ENCODE data around the gene ATP6V0E1.

ATP6V0E1 gene

GRCh38 chr5:173020643-173021042 lies 37.1 kb downstream of the ATP6V0E1 start:
- no peak for TF ChIP-seq TAF1 (IDR thresholded peaks at IDR 0.05; ENCODE audit: borderline replicate concordance, insufficient read depth, low read length)
- no peak for TF ChIP-seq POLR2AphosphoS5 (IDR thresholded peaks at IDR 0.05; ENCODE audit: low read depth, low read length)
- no peak for TF ChIP-seq REST (IDR thresholded peaks at IDR 0.05; ENCODE audit: insufficient read depth in 1 of 2, low read depth in 2 of 2, low read length in 2 of 2)
- TF ChIP-seq SIN3A (IDR thresholded peaks at IDR 0.05; ENCODE audit: borderline replicate concordance, insufficient read depth, low read length), result no peak
- TF ChIP-seq FOXP2 (optimal IDR thresholded peaks at IDR 0.05; ENCODE audit: borderline replicate concordance, extremely low read depth, extremely low read length, insufficient read depth), result no peak

GRCh38 chr5:173025651-173026050 lies 42.1 kb downstream of the ATP6V0E1 start:
- TF ChIP-seq TAF1 (IDR thresholded peaks at IDR 0.05; ENCODE audit: borderline replicate concordance, insufficient read depth, low read length) (no peak), REST (IDR thresholded peaks at IDR 0.05; ENCODE audit: insufficient read depth in 1 of 2, low read depth in 2 of 2, low read length in 2 of 2) (no peak), FOXP2 (optimal IDR thresholded peaks at IDR 0.05; ENCODE audit: borderline replicate concordance, extremely low read depth, extremely low read length, insufficient read depth) (no peak), POLR2AphosphoS5 (IDR thresholded peaks at IDR 0.05; ENCODE audit: low read depth, low read length) (no peak), SIN3A (IDR thresholded peaks at IDR 0.05; ENCODE audit: borderline replicate concordance, insufficient read depth, low read length) (no peak)

GRCh38 chr5:173027905-173028304 lies 44.3 kb downstream of the ATP6V0E1 start:
- TF ChIP-seq REST (IDR thresholded peaks at IDR 0.05; ENCODE audit: insufficient read depth in 1 of 2, low read depth in 2 of 2, low read length in 2 of 2) (no peak), FOXP2 (optimal IDR thresholded peaks at IDR 0.05; ENCODE audit: borderline replicate concordance, extremely low read depth, extremely low read length, insufficient read depth) (no peak), SIN3A (IDR thresholded peaks at IDR 0.05; ENCODE audit: borderline replicate concordance, insufficient read depth, low read length) (no peak), TAF1 (IDR thresholded peaks at IDR 0.05; ENCODE audit: borderline replicate concordance, insufficient read depth, low read length) (no peak), POLR2AphosphoS5 (IDR thresholded peaks at IDR 0.05; ENCODE audit: low read depth, low read length) (no peak)

GRCh38 chr5:173028811-173029327 lies 45.3 kb downstream of the ATP6V0E1 start:
- no peak for TF ChIP-seq TAF1 (IDR thresholded peaks at IDR 0.05; ENCODE audit: borderline replicate concordance, insufficient read depth, low read length)
- no peak for TF ChIP-seq FOXP2 (optimal IDR thresholded peaks at IDR 0.05; ENCODE audit: borderline replicate concordance, extremely low read depth, extremely low read length, insufficient read depth)
- TF ChIP-seq SIN3A (IDR thresholded peaks at IDR 0.05; ENCODE audit: borderline replicate concordance, insufficient read depth, low read length), result no peak
- no peak for TF ChIP-seq POLR2AphosphoS5 (IDR thresholded peaks at IDR 0.05; ENCODE audit: low read depth, low read length)
- no peak for TF ChIP-seq REST (IDR thresholded peaks at IDR 0.05; ENCODE audit: insufficient read depth in 1 of 2, low read depth in 2 of 2, low read length in 2 of 2)

GRCh38 chr5:173029499-173029921 lies 45.9 kb downstream of the ATP6V0E1 start:
- TF ChIP-seq SIN3A (IDR thresholded peaks at IDR 0.05; ENCODE audit: borderline replicate concordance, insufficient read depth, low read length) (no peak), TAF1 (IDR thresholded peaks at IDR 0.05; ENCODE audit: borderline replicate concordance, insufficient read depth, low read length) (no peak), FOXP2 (optimal IDR thresholded peaks at IDR 0.05; ENCODE audit: borderline replicate concordance, extremely low read depth, extremely low read length, insufficient read depth) (no peak), REST (IDR thresholded peaks at IDR 0.05; ENCODE audit: insufficient read depth in 1 of 2, low read depth in 2 of 2, low read length in 2 of 2) (no peak), POLR2AphosphoS5 (IDR thresholded peaks at IDR 0.05; ENCODE audit: low read depth, low read length) (no peak)
